Gastrocnemius medialis (tissue), 4 donors: ENCODE results near the gene EDN3.
"Not testable (repeated sequence)": the region's sequence is repeated elsewhere in the genome, so short reads cannot be mapped to it uniquely, and the experiment has no call there.

Experiments used
- POLR2A ChIP-seq, 2 donors: fragments of 450-650 bp; IDR thresholded peaks; one replicate each; pipeline ENCODE4 v1.6.1; 2017; ENCODE audit warnings: antibody characterized with exemption in 2 of 2, mild to moderate bottlenecking in 2 of 2, moderate library complexity in 2 of 2
- TF ChIP-seq, protein P1 (sequence below), 5 experiments: fragments of 450-650 bp in 3 of 5; fragments of 200-600 bp in 2 of 5; sonication (generic) in 2 of 5; IDR thresholded peaks in 4 of 5; conservative IDR thresholded peaks in 1 of 5; 1 replicate in 4 of 5; 2 replicates in 1 of 5; pipeline ENCODE4 v1.5.1; 2016 to 2019; ENCODE audit warnings: antibody characterized with exemption in 5 of 5, mild to moderate bottlenecking in 3 of 5, moderate library complexity in 3 of 5

DNA sequence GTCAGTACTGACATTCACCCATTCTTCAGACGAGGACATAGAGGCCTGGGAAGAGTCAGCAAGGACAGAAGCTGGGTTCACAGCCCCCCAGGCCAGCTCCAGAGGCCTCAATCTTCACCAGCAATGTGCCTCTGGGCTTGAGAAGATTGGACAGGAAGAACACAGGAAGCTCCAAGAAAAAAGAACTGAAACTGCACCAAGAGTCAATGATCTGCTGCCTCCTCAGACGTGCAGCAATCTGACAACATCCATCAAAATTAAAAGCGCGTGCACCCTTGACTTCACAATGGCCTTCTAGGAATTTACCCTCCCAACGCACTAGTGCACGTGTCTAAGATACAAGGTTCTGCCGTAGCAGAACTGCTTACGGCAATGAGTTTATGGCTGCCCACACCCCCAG, 38.0 kb downstream of the EDN3 start:
- TF ChIP-seq, protein P1, sequence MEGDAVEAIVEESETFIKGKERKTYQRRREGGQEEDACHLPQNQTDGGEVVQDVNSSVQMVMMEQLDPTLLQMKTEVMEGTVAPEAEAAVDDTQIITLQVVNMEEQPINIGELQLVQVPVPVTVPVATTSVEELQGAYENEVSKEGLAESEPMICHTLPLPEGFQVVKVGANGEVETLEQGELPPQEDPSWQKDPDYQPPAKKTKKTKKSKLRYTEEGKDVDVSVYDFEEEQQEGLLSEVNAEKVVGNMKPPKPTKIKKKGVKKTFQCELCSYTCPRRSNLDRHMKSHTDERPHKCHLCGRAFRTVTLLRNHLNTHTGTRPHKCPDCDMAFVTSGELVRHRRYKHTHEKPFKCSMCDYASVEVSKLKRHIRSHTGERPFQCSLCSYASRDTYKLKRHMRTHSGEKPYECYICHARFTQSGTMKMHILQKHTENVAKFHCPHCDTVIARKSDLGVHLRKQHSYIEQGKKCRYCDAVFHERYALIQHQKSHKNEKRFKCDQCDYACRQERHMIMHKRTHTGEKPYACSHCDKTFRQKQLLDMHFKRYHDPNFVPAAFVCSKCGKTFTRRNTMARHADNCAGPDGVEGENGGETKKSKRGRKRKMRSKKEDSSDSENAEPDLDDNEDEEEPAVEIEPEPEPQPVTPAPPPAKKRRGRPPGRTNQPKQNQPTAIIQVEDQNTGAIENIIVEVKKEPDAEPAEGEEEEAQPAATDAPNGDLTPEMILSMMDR (IDR thresholded peaks at IDR 0.05 in 4 of 5, conservative IDR thresholded peaks at IDR 0.05 in 1 of 5) = not testable (repeated sequence)
- TF ChIP-seq POLR2A (IDR thresholded peaks at IDR 0.05) = not testable (repeated sequence)
